ENCODE measurements around the gene IL7R. TPM values are rescaled to one million over a fixed set of nuclear protein-coding genes. Genes with fewer than 3 reads are reported as not detected.

Gene IL7R
- total and polyA plus RNA-seq, 2 donors from 2014 or later, result 0.34 to 53.7 TPM

DNA sequence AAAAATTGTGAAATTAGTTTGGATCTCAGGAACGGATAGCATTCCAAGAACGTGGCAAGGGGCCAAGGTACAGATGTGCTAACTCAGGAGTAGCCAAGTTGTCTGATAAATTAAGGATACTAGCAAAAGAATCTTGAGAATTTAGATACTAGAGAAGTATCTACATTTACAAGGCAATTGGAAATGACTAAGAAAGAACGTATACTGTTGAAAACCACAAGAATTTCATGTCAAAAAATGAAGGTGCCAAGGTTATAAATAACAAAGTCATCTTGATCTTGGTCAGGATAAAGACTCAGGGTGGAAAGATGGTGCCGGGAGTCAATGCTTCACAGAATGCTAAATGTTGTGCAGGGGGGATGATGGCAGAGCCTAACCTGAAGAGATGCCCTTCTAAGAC, 62.5 kb downstream of the IL7R start:
- FAIRE-seq (no peak), DNase-seq (peak in 1 of 5 donors; percentile 17)
- H3K36me3 ChIP-seq (ENCODE audit: control insufficient read depth in 2 of 3, insufficient read depth in 3 of 3, low read length in 3 of 3), result no peaks in the 10 kb centered on the region

DNA sequence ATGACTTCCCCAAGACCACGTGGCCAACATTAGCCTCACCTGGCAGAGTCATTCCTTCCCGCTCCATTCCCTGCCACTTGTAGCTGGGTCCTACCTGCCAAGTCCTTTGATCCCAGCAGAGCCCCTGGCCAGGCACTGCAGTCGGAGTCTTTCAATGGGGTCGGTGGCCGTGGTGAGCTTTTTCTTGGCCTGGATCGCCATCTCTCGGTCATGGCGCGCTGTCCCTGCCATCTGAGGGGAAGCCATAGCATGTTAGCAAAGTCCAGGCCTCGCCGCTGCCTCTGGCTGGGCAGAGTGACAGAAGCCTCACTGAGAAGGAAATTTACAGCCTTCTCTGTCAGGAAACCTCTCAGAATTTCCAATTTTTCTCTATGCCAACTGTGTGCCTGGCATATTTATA, 64.2 kb downstream of the IL7R start:
- intact Hi-C loops (cut with DNase I), result loop anchor here (10.0 kb wide), 1 partner anchor 146 kb away; no protein-coding TSS in a partner anchor
- Histone ChIP-seq H3K9ac (ENCODE audit: low read length in 3 of 3) (no peak overlapping the region), H3K4me3 (ENCODE audit: low read length in 3 of 3) (no peak overlapping the region), H3K27ac (ENCODE audit: low read depth in 2 of 2, low read length in 2 of 2) (no peak overlapping the region), H3K27me3 (ENCODE audit: control insufficient read depth, insufficient read depth, low read length) (no peaks in the 10 kb centered on the region), H3K36me3 (ENCODE audit: control insufficient read depth in 2 of 3, insufficient read depth in 3 of 3, low read length in 3 of 3) (no peaks in the 10 kb centered on the region), H3K9me3 (ENCODE audit: control insufficient read depth in 2 of 3, insufficient read depth in 1 of 3, low read length in 3 of 3) (no peaks in the 10 kb centered on the region), H3K4me1 (ENCODE audit: control insufficient read depth in 2 of 3, insufficient read depth in 2 of 3, low read depth in 1 of 3, low read length in 3 of 3) (no peaks in the 10 kb centered on the region)
- TF ChIP-seq, protein P1, sequence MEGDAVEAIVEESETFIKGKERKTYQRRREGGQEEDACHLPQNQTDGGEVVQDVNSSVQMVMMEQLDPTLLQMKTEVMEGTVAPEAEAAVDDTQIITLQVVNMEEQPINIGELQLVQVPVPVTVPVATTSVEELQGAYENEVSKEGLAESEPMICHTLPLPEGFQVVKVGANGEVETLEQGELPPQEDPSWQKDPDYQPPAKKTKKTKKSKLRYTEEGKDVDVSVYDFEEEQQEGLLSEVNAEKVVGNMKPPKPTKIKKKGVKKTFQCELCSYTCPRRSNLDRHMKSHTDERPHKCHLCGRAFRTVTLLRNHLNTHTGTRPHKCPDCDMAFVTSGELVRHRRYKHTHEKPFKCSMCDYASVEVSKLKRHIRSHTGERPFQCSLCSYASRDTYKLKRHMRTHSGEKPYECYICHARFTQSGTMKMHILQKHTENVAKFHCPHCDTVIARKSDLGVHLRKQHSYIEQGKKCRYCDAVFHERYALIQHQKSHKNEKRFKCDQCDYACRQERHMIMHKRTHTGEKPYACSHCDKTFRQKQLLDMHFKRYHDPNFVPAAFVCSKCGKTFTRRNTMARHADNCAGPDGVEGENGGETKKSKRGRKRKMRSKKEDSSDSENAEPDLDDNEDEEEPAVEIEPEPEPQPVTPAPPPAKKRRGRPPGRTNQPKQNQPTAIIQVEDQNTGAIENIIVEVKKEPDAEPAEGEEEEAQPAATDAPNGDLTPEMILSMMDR (IDR thresholded peaks at IDR 0.05; ENCODE audit: borderline replicate concordance, extremely low read depth, insufficient read depth), result no peak
- DNase-seq (peak in 1 of 5 donors; percentile 8), FAIRE-seq (no peak)

More for the DNA sequence above, 62.5 kb downstream of the IL7R start:
- intact Hi-C loops (cut with DNase I), result no loop called here
- TF ChIP-seq, protein P1 (IDR thresholded peaks at IDR 0.05; ENCODE audit: borderline replicate concordance, extremely low read depth, insufficient read depth), result no peak
- Histone ChIP-seq H3K27me3 (ENCODE audit: control insufficient read depth, insufficient read depth, low read length) (no peaks in the 10 kb centered on the region), H3K27ac (ENCODE audit: low read depth in 2 of 2, low read length in 2 of 2) (no peak overlapping the region), H3K9me3 (ENCODE audit: control insufficient read depth in 2 of 3, insufficient read depth in 1 of 3, low read length in 3 of 3) (no peaks in the 10 kb centered on the region), H3K4me1 (ENCODE audit: control insufficient read depth in 2 of 3, insufficient read depth in 2 of 3, low read depth in 1 of 3, low read length in 3 of 3) (no peaks in the 10 kb centered on the region), H3K4me3 (ENCODE audit: low read length in 3 of 3) (no peak overlapping the region), H3K9ac (ENCODE audit: low read length in 3 of 3) (no peak overlapping the region)

DNA sequence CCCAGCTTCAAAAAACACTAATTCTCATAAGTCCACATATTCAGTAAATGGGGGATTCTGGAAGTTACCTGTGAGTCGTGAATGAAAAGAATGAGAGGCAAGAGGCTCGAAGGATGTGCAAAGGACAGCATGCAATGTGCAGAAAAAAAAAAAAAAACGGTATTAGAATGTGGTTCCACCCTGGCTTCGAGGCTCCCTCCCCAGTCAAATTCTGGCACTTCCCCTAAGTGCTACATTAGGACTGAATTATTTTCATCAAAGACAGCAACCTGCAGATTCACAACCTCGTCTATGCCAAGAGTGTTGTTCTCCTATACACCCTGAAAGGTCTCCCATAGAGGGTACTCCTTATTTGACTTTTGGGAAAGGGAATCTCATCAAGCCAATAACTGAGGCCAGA, 65.2 kb downstream of the IL7R start:
- intact Hi-C loops (cut with DNase I), result loop anchor here (10.0 kb wide), 1 partner anchor 147 kb away; no protein-coding TSS in a partner anchor
- no peaks in the 10 kb centered on the region for H3K27me3 ChIP-seq (ENCODE audit: control insufficient read depth, insufficient read depth, low read length)
- no peak for FAIRE-seq

More for the DNA sequence above, 65.2 kb downstream of the IL7R start:
- Histone ChIP-seq H3K9me3 (ENCODE audit: control insufficient read depth in 2 of 3, insufficient read depth in 1 of 3, low read length in 3 of 3) (no peaks in the 10 kb centered on the region), H3K9ac (ENCODE audit: low read length in 3 of 3) (no peak overlapping the region), H3K27ac (ENCODE audit: low read depth in 2 of 2, low read length in 2 of 2) (no peak overlapping the region), H3K4me1 (ENCODE audit: control insufficient read depth in 2 of 3, insufficient read depth in 2 of 3, low read depth in 1 of 3, low read length in 3 of 3) (peaks cover 0 to 4% (median 0%) of the 10 kb centered on the region in 3 donors), H3K36me3 (ENCODE audit: control insufficient read depth in 2 of 3, insufficient read depth in 3 of 3, low read length in 3 of 3) (no peaks in the 10 kb centered on the region), H3K4me3 (ENCODE audit: low read length in 3 of 3) (no peak overlapping the region)
- no peak for DNase-seq
- TF ChIP-seq, protein P1 (IDR thresholded peaks at IDR 0.05; ENCODE audit: borderline replicate concordance, extremely low read depth, insufficient read depth), result no peak

Data from kidney (tissue), 14 donors.